CD4-positive, alpha-beta T cell (primary cell): ENCODE results near the gene SFXN5. TPM values are rescaled to one million over a fixed set of nuclear protein-coding genes. Genes with fewer than 3 reads are reported as not detected.

Source experiments
- ATAC-seq: fragments of 200-7000 bp; cut with Tn5 transposase; one replicate; pipeline ENCODE4 v1.10.0; 2022; ENCODE audit warnings: mild to moderate bottlenecking; ENCODE audit not compliant: poor library complexity
- CTCF ChIA-PET: fragments of 350-600 bp; sonication (Branson Sonifier 250); formaldehyde crosslinking; loops from one replicate; lab custom pipeline; 2021; ENCODE audit warnings: antibody characterized with exemption, inconsistent platforms; lab: Charles Lee
- POLR2A ChIA-PET: fragments of 350-600 bp; sonication (Branson Sonifier 250); formaldehyde crosslinking; loops from one replicate; lab custom pipeline; 2021; ENCODE audit warnings: antibody characterized with exemption, inconsistent platforms; lab: Charles Lee
- DNase-seq, 14 experiments: peaks; one replicate each; pipeline ENCODE4 v3.0.0-alpha.2; 2013 to 2020; ENCODE audit warnings: mixed read lengths in 2 of 14
- H3K27ac ChIP-seq, 2 donors: one replicate each; pipeline versions ENCODE4 v1.5.1 to v1.7.0; 2013; ENCODE audit warnings: low read length in 2 of 2, low read depth in 1 of 2, mild to moderate bottlenecking in 1 of 2
- H3K27me3 ChIP-seq, 2 experiments: 1 replicate in 1 of 2; 2 replicates in 1 of 2; pipeline versions ENCODE4 v1.6.1 to v1.7.0; 2013; ENCODE audit warnings: low read length in 2 of 2, control low read depth in 1 of 2, mild to moderate bottlenecking in 1 of 2, moderate library complexity in 1 of 2; ENCODE audit not compliant: insufficient read depth in 2 of 2, control insufficient read depth in 1 of 2
- H3K36me3 ChIP-seq: one replicate; pipeline ENCODE4 v1.6.1; 2013; ENCODE audit warnings: low read length, control low read depth; ENCODE audit not compliant: insufficient read depth
- H3K4me1 ChIP-seq: one replicate; pipeline ENCODE4 v1.6.1; 2013; ENCODE audit warnings: low read length, control low read depth; ENCODE audit not compliant: insufficient read depth
- H3K4me3 ChIP-seq: one replicate; pipeline ENCODE4 v1.5.1; 2013; ENCODE audit warnings: mild to moderate bottlenecking, low read length, moderate library complexity
- H3K9me3 ChIP-seq, 2 experiments: 1 replicate in 1 of 2; 2 replicates in 1 of 2; pipeline versions ENCODE4 v1.6.1 to v1.7.0; 2013; ENCODE audit warnings: low read length in 2 of 2, mild to moderate bottlenecking in 2 of 2, control low read depth in 1 of 2, moderate library complexity in 1 of 2; ENCODE audit not compliant: control insufficient read depth in 1 of 2, insufficient read depth in 1 of 2
- H3K27ac Mint-ChIP-seq: one replicate; pipeline ENCODE4 v1.8.0; 2020; ENCODE audit warnings: mixed read lengths
- H3K27me3 Mint-ChIP-seq: one replicate; pipeline ENCODE4 v1.8.0; 2021; ENCODE audit warnings: mixed read lengths
- H3K36me3 Mint-ChIP-seq: one replicate; pipeline ENCODE4 v1.8.0; 2021; ENCODE audit warnings: low read depth, mixed read lengths
- H3K4me1 Mint-ChIP-seq: one replicate; pipeline ENCODE4 v1.8.0; 2021; ENCODE audit warnings: low read depth, mixed read lengths
- H3K4me3 Mint-ChIP-seq: one replicate; pipeline ENCODE4 v1.8.0; 2020; ENCODE audit warnings: mild to moderate bottlenecking, mixed read lengths
- H3K9me3 Mint-ChIP-seq: one replicate; pipeline ENCODE4 v1.8.0; 2020; ENCODE audit warnings: mixed read lengths
- CTCF ChIP-seq: fragments of 200-600 bp; IDR thresholded peaks from one replicate; pipeline ENCODE4 v1.8.0; 2022; ENCODE audit warnings: antibody characterized with exemption, mild to moderate bottlenecking
- intact Hi-C, 2 experiments: fragments of 100-400 bp; cut with DNase I in 1 of 2; cut with micrococcal nuclease in 1 of 2; formaldehyde crosslinking; loops; one replicate each; pipeline versions ENCODE4 v1.15.1 to v1.9.0; 2023 to 2025; cut with DNase I, micrococcal nuclease
- total RNA-seq, 174 experiments: library from RNA in 2 of 174; stranded (reverse) in 2 of 174; gene quantifications; one replicate each; pipeline ENCODE4 v1.2.3 and lab custom pipeline; 2021 to 2026

SFXN5 gene
- total RNA-seq, 2 experiments from 2014 or later: 5.1 to 5.4 TPM

- H3K36me3 Mint-ChIP-seq: no peaks in the 10 kb centered on the region
- CTCF ChIA-PET: interaction anchor here (3.4 kb wide), 1 partner anchor 90 kb away, joined by 30 read pairs; no protein-coding TSS in a partner anchor
Observed at GRCh38 chr2:73087311-73087710, 15.8 kb upstream of the SFXN5 start.

GRCh38 chr2:73085691-73086090 is 14.2 kb upstream of the SFXN5 start:
- intact Hi-C loops: loop anchor here (1.0 to 5.0 kb wide), 4 partner anchors 78 to 127 kb away; no protein-coding TSS in a partner anchor
- ChIA-PET POLR2A (no interaction called here), CTCF (interaction anchor here (1.1 to 3.4 kb wide), 4 partner anchors 26 to 127 kb away, joined by 3 to 30 read pairs (median 10); no protein-coding TSS in a partner anchor)
- Mint-ChIP-seq H3K9me3 (no peaks in the 10 kb centered on the region), H3K27ac (no peak overlapping the region), H3K27me3 (no peaks in the 10 kb centered on the region), H3K4me1 (no peaks in the 10 kb centered on the region), H3K4me3 (no peak overlapping the region), H3K36me3 (no peaks in the 10 kb centered on the region)
- H3K27ac ChIP-seq: no peak overlapping the region
- no peaks in the 10 kb centered on the region for H3K27me3 ChIP-seq
- no peak overlapping the region for H3K4me3 ChIP-seq
- TF ChIP-seq CTCF: peak; percentile 89
- DNase-seq: peak; percentile 73 to 89 (median 78)
- H3K9me3 ChIP-seq: no peaks in the 10 kb centered on the region
- peaks cover 3% of the 10 kb centered on the region for H3K4me1 ChIP-seq
- ATAC-seq: peak; percentile 96
- no peaks in the 10 kb centered on the region for H3K36me3 ChIP-seq

More at GRCh38 chr2:73087311-73087710, 15.8 kb upstream of the SFXN5 start:
- H3K4me3 Mint-ChIP-seq: no peak overlapping the region
- Histone ChIP-seq H3K9me3 (no peaks in the 10 kb centered on the region), H3K4me3 (no peak overlapping the region), H3K27me3 (no peaks in the 10 kb centered on the region), H3K4me1 (peaks cover 3% of the 10 kb centered on the region), H3K27ac (no peak overlapping the region), H3K36me3 (no peaks in the 10 kb centered on the region)
- no peak for ATAC-seq
- no peak overlapping the region for H3K27ac Mint-ChIP-seq
- TF ChIP-seq CTCF: no peak
- no peaks in the 10 kb centered on the region for H3K9me3 Mint-ChIP-seq
- no peak for DNase-seq
- no peaks in the 10 kb centered on the region for H3K4me1 Mint-ChIP-seq
- no peaks in the 10 kb centered on the region for H3K27me3 Mint-ChIP-seq
- POLR2A ChIA-PET: interaction anchor here (0.7 kb wide), 1 partner anchor 16 kb away, joined by 3 read pairs; the partner anchor contains the start of gene SFXN5
- intact Hi-C loops: loop anchor here in 1 of 2 experiments (5.0 kb wide), 1 partner anchor 95 kb away; no protein-coding TSS in a partner anchor

- no peak for TF ChIP-seq CTCF
- ATAC-seq (no peak), DNase-seq (no peak)
- Mint-ChIP-seq H3K4me1 (no peaks in the 10 kb centered on the region), H3K4me3 (no peak overlapping the region), H3K27ac (no peak overlapping the region), H3K36me3 (no peaks in the 10 kb centered on the region), H3K9me3 (no peaks in the 10 kb centered on the region), H3K27me3 (no peaks in the 10 kb centered on the region)
- ChIA-PET POLR2A (no interaction called here), CTCF (interaction anchor here (0.8 to 3.4 kb wide), 4 partner anchors 71 to 128 kb away, joined by 4 to 30 read pairs (median 10); no protein-coding TSS in a partner anchor)
- Histone ChIP-seq H3K36me3 (no peaks in the 10 kb centered on the region), H3K9me3 (no peaks in the 10 kb centered on the region), H3K27me3 (no peaks in the 10 kb centered on the region), H3K4me1 (peaks cover 3% of the 10 kb centered on the region), H3K27ac (no peak overlapping the region), H3K4me3 (no peak overlapping the region)
- intact Hi-C loops: loop anchor here (1.0 to 5.0 kb wide), 4 partner anchors 78 to 127 kb away; no protein-coding TSS in a partner anchor
Observed at GRCh38 chr2:73084971-73085370, 13.5 kb upstream of the SFXN5 start.
